HG02840 (cell line): ENCODE measurements around the gene ARSA.

ENCODE experiments used
- ATAC-seq: cut with Tn5 transposase; IDR thresholded peaks from one replicate; pipeline ENCODE4 v1.9.1; 2021; ENCODE audit warnings: mild to moderate bottlenecking, moderate library complexity, moderate number of reproducible peaks; ENCODE audit not compliant: unreplicated experiment, low FRiP score

The ARSA gene

GRCh38 chr22:50583294-50583861 is 44.6 kb downstream of the ARSA start:
- peak; percentile 8 for ATAC-seq

GRCh38 chr22:50582493-50583293 is 45.3 kb downstream of the ARSA start, which contains the start of gene CHKB:
TSS of gene CHKB (minus strand) at chr22:50582849. CDS start at chr22:50582781, 68 bp downstream.
- ATAC-seq: peak; percentile 91

GRCh38 chr22:50581950-50582492 is 45.9 kb downstream of the ARSA start:
- ATAC-seq: no peak

GRCh38 chr22:50581031-50581949 is 46.7 kb downstream of the ARSA start:
- ATAC-seq: no peak

GRCh38 chr22:50579752-50580151 is 48.2 kb downstream of the ARSA start:
- ATAC-seq: no peak

GRCh38 chr22:50578776-50579310 is 49.1 kb downstream of the ARSA start:
- no peak for ATAC-seq

- no peak for ATAC-seq
Observed at GRCh38 chr22:50577987-50578775, 49.8 kb downstream of the ARSA start, which contains the start of gene CPT1B. TSS of gene CPT1B (minus strand) at chr22:50578427. CDS start at chr22:50577915, 512 bp downstream.

GRCh38 chr22:50577697-50577986 is 50.3 kb downstream of the ARSA start:
- ATAC-seq: no peak

- ATAC-seq: no peak
Observed at GRCh38 chr22:50576806-50577696, 50.9 kb downstream of the ARSA start.

GRCh38 chr22:50576070-50576469 is 51.9 kb downstream of the ARSA start:
- ATAC-seq: no peak

GRCh38 chr22:50575426-50575941 is 52.5 kb downstream of the ARSA start:
- no peak for ATAC-seq
